ENCODE results near the gene LRRC8D.

DNA sequence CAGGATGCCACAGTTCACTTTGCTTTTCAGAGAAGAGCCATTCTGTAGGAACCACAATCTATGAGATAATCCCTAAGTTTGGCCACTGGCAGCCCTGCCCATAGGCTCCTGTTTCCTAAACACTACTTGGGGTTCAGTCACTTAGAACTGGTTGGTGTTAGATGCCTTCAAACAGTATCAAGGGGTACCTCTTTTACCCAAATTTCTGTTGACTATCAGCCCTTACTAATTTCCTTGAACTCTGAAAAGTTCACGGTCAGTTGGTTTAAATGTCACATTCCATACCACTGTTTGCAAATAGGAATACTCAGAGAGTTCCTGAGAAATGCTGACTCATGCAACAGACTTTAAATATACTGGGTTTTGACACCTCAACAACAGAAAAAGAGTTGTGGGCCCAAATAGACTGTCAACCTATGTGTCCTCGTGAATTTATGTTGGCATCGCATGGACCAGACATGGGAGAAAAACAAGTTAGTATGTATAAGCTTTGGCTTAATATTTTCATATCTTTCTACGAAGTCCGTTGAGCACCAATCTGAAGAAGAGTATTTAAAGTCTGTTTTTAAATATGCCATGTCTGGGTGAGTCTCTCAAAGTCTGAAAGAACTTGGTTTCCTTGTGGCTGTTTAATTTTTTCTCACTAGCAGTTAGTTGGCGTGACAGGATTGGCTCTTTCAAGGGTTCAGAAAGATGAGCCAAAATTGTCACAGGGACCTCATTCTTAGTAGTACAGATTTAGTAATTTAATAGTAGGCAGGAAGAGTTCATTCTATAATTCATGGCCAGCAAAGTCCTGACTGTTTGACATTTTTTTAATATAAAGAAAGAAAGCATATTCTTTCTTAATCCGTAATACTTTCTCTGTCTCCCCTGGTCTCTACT lies 117.6 kb downstream of the LRRC8D start:
- TF ChIP-seq, protein P1, sequence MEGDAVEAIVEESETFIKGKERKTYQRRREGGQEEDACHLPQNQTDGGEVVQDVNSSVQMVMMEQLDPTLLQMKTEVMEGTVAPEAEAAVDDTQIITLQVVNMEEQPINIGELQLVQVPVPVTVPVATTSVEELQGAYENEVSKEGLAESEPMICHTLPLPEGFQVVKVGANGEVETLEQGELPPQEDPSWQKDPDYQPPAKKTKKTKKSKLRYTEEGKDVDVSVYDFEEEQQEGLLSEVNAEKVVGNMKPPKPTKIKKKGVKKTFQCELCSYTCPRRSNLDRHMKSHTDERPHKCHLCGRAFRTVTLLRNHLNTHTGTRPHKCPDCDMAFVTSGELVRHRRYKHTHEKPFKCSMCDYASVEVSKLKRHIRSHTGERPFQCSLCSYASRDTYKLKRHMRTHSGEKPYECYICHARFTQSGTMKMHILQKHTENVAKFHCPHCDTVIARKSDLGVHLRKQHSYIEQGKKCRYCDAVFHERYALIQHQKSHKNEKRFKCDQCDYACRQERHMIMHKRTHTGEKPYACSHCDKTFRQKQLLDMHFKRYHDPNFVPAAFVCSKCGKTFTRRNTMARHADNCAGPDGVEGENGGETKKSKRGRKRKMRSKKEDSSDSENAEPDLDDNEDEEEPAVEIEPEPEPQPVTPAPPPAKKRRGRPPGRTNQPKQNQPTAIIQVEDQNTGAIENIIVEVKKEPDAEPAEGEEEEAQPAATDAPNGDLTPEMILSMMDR (IDR thresholded peaks at IDR 0.05), result no peak
- no peak for TF ChIP-seq POLR2AphosphoS5 (IDR thresholded peaks at IDR 0.05)

Data from breast epithelium (tissue), 3 donors.